AG09309 (cell line): ENCODE results near the gene SGF29.
A peak's percentile ranks its signal among the peaks of the same experiment; 100 is the strongest.

Experiments used
- DNase-seq: peaks from one replicate; pipeline ENCODE4 v3.0.0-alpha.2; 2010; ENCODE audit warnings: low read depth
- H3K4me3 ChIP-seq: 2 replicates; pipeline ENCODE4 v1.5.1; 2011; ENCODE audit warnings: mild to moderate bottlenecking, low read depth, low read length, moderate library complexity; ENCODE audit not compliant: control insufficient read depth
- CTCF ChIP-seq: IDR thresholded peaks from 2 replicates; pipeline ENCODE4 v1.5.1; 2011; ENCODE audit warnings: mild to moderate bottlenecking, low read depth, low read length, inconsistent platforms; ENCODE audit not compliant: insufficient read depth, control insufficient read depth; ENCODE audit errors: missing control alignments

SGF29 gene

GRCh38 chr16:28553776-28554633 is at the start of gene SGF29:
SGF29 (plus strand) TSS chr16:28553920; CDS start chr16:28581070, 27,150 bp downstream.
- DNase-seq: peak; percentile 61
- TF ChIP-seq CTCF: no peak
- peak within 1 kb of the TSS; percentile 50 for H3K4me3 ChIP-seq

- H3K4me3 ChIP-seq: no peak overlapping the region
- no peak for TF ChIP-seq CTCF
- no peak for DNase-seq
Measured at GRCh38 chr16:28504707-28505404, 48.9 kb upstream of the SGF29 start.

- no peak overlapping the region for H3K4me3 ChIP-seq
- TF ChIP-seq CTCF: no peak
- no peak for DNase-seq
Measured at GRCh38 chr16:28505489-28506137, 48.1 kb upstream of the SGF29 start.

GRCh38 chr16:28511031-28511430 is 42.7 kb upstream of the SGF29 start:
- DNase-seq: no peak
- no peak for TF ChIP-seq CTCF
- no peak overlapping the region for H3K4me3 ChIP-seq

- no peak overlapping the region for H3K4me3 ChIP-seq
- DNase-seq: no peak
- no peak for TF ChIP-seq CTCF
Measured at GRCh38 chr16:28511801-28512789, 41.6 kb upstream of the SGF29 start.

- no peak for DNase-seq
- no peak overlapping the region for H3K4me3 ChIP-seq
- TF ChIP-seq CTCF: no peak
Measured at GRCh38 chr16:28513484-28514181, 40.1 kb upstream of the SGF29 start.
